Hematopoietic multipotent progenitor cell (in vitro differentiated cells): ENCODE measurements around the gene GPC2. TPM values are rescaled to one million over a fixed set of nuclear protein-coding genes. Genes with fewer than 3 reads are reported as not detected.
A peak's percentile ranks its signal among the peaks of the same experiment; 100 is the strongest.

Experiments used
- DNase-seq, 3 donors: peaks; one replicate each; pipeline ENCODE4 v3.0.0-alpha.2; 2011 to 2015; ENCODE audit warnings: low read depth in 2 of 3, low spot score in 2 of 3
- total RNA-seq: library from RNA; depleted of rRNA; stranded (reverse); fragments of >200 nt; gene quantifications from one replicate; pipeline ENCODE4 v1.2.3, GENCODE V29; 2012

GPC2 gene
- total RNA-seq, 1 donor, result 6.2 TPM

DNA sequence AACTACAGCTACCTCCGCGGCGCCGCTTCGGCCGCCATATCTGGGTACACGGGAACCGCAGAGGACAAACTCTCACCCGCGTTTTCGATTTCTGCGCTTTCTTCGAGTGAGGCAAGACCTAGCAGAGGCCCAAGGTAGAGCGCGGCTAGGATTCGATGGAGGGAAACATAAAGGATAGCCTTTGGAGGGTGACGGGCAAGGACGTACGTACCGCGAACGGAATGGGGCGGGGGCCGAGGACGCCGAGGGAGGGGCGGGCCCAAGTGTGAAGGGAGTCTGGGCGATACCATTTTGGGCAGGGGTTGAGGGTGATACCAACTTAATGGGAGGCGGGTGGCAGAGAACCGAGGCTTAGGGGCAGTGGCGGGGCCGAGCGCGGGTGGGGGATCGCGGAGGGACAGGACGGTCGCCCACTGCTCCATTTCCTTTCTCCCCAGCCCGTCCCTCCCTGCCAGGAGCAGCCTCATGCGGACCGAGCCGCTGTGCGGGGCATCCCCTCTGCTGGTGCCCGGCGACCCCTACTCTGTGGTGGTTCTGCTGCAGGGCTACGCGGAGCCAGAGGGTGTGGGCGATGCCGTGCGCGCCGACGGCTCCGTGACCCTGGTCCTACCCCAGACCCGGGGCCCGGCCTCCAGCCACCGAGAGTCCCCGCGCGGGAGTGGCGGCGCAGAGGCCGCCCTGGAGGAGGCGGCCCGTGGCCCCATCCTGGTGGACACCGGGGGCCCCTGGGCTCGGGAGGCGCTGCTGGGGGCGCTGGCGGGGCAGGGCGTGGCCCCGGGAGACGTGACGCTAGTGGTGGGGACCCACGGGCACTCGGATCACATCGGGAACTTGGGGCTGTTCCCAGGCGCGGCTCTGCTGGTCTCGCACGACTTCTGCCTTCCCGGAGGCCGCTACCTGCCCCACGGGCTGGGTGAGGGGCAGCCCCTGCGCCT, 50.0 kb downstream of the GPC2 start, which contains the start of gene MBLAC1:
Gene MBLAC1 (plus strand): TSS at position 37 of the 935 bp plus-strand sequence. CDS start 429 bp downstream, at position 466.
- DNase-seq, result peak; percentile 90 to 95 (median 93)

DNA sequence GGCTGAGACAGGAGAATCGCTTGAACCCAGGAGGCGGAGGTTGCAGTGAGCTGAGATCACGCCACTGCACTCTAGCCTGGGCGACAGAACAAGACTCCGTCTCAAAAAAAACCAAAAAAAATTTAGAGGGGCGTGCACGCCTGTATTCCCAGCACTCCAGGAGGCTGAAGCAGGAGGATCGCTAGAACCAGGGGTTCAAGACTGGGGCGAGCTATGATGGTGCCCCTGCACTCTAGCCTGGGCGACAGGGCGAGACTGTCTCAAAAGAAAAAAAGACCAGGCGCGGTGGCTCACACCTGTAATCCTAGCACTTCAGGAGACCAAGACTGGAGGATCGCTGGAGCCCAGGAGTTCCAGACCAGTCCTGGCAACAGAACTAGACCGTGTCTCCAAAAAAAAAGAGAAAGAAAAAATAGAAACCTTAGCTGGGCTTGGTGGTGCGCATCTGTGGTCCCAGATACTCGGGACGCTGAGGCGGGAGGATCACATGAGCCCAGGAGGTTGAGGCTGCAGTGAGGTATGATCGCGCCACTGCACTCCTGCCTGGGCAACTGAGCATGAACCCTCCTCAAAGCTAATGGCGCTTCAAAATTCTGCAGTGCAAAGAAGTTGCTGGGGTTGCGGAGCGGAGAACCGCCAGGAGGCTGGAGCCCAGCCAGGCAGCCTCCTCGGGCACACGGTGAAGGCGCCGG, 50.8 kb downstream of the GPC2 start:
- no peak for DNase-seq

GRCh38 chr7:100124301-100125230, 52.6 kb downstream of the GPC2 start:
- DNase-seq, result no peak

GRCh38 chr7:100122568-100122967, 54.6 kb downstream of the GPC2 start:
- no peak for DNase-seq

GRCh38 chr7:100122067-100122466, 55.1 kb downstream of the GPC2 start:
- no peak for DNase-seq

DNA sequence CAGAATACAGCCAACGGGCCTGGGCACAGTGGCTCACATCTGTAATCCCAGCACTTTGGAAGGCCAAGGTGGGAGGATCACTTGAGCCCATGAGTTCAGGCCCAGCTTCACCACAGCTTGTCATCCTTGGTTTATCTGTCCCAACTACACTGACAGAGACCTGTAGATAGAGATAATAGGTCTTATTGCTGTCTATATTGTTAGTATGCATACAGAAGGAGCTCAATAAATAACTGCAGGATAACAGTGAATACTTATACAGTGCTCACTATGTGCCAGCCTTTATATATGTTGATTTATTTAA, 56.5 kb downstream of the GPC2 start:
- DNase-seq, result no peak

GRCh38 chr7:100119970-100120732, 57.0 kb downstream of the GPC2 start:
- DNase-seq, result peak; percentile 48 to 69 (median 60)

Other genes starting within 250 kb of the GPC2 start
- 0.54 TPM for gene GJC3, start 247.8 kb downstream of the GPC2 start, total RNA-seq
- not detected for gene AZGP1, start 201.3 kb downstream of the GPC2 start, total RNA-seq
- gene ZKSCAN1, start 161.8 kb downstream of the GPC2 start, total RNA-seq, result 35.3 TPM
- 11.0 TPM for gene ZSCAN21, start 127.6 kb downstream of the GPC2 start, total RNA-seq
- gene ZNF3, start 95.7 kb downstream of the GPC2 start, total RNA-seq, result 25.9 TPM
- gene COPS6, start 88.4 kb downstream of the GPC2 start, total RNA-seq, result 43.9 TPM
- gene MCM7, start 76.0 kb downstream of the GPC2 start, total RNA-seq, result 217 TPM
- gene AP4M1, start 75.7 kb downstream of the GPC2 start, total RNA-seq, result 24.8 TPM
- gene TAF6, start 58.0 kb downstream of the GPC2 start, total RNA-seq, result 22.4 TPM
- 11.6 TPM for gene CNPY4, start 57.7 kb downstream of the GPC2 start, total RNA-seq
- 3.5 TPM for gene MBLAC1, start 50.4 kb downstream of the GPC2 start, total RNA-seq
- gene LAMTOR4, start 28.5 kb downstream of the GPC2 start, total RNA-seq, result 162 TPM
- gene TRAPPC14, start 18.7 kb downstream of the GPC2 start, total RNA-seq, result 17.5 TPM
- gene GAL3ST4, start 8.8 kb downstream of the GPC2 start, total RNA-seq, result 0.54 TPM
- 0.81 TPM for gene STAG3, start 537 bp upstream of the GPC2 start, total RNA-seq
- 0.54 TPM for gene PVRIG, start 42.6 kb upstream of the GPC2 start, total RNA-seq
- not detected for gene SPDYE3, start 130.3 kb upstream of the GPC2 start, total RNA-seq
- gene PILRB, start 180.7 kb upstream of the GPC2 start, total RNA-seq, result 39.6 TPM
- gene PILRA, start 196.1 kb upstream of the GPC2 start, total RNA-seq, result 2.2 TPM